Embryonic facial prominence (tissue), 1 donor: Measurements from ENCODE around the gene P2RX1.

ENCODE experiments used
- DNase-seq: peaks from one replicate; pipeline ENCODE4 v3.0.0-alpha.2; 2016; ENCODE audit errors: extremely low spot score

The P2RX1 gene

GRCh38 chr17:3905017-3905520 lies 11.2 kb downstream of the P2RX1 start:
- DNase-seq, result no peak

GRCh38 chr17:3904501-3904900 lies 11.8 kb downstream of the P2RX1 start:
- no peak for DNase-seq

GRCh38 chr17:3903881-3904290 lies 12.4 kb downstream of the P2RX1 start:
- no peak for DNase-seq

GRCh38 chr17:3903051-3903825 lies 13.0 kb downstream of the P2RX1 start:
- DNase-seq, result no peak

- no peak for DNase-seq
Measured at GRCh38 chr17:3900646-3901045, 15.6 kb downstream of the P2RX1 start.

- no peak for DNase-seq
Measured at GRCh38 chr17:3897731-3898130, 18.5 kb downstream of the P2RX1 start.

- no peak for DNase-seq
Measured at GRCh38 chr17:3896968-3897235, 19.4 kb downstream of the P2RX1 start.

- no peak for DNase-seq
Measured at GRCh38 chr17:3896108-3896967, 19.9 kb downstream of the P2RX1 start.

- no peak for DNase-seq
Measured at GRCh38 chr17:3895354-3895753, 20.9 kb downstream of the P2RX1 start.

- DNase-seq, result no peak
Measured at GRCh38 chr17:3894911-3895343, 21.3 kb downstream of the P2RX1 start.

- DNase-seq, result no peak
Measured at GRCh38 chr17:3894188-3894587, 22.1 kb downstream of the P2RX1 start.

- no peak for DNase-seq
Measured at GRCh38 chr17:3893720-3894116, 22.5 kb downstream of the P2RX1 start.

- DNase-seq, result no peak
Measured at GRCh38 chr17:3893003-3893719, 23.1 kb downstream of the P2RX1 start, which contains the start of gene CAMKK1. TSS of gene CAMKK1 (minus strand) at chr17:3893053. CDS start at chr17:3885687, 7,366 bp downstream.

GRCh38 chr17:3892095-3892998 lies 23.9 kb downstream of the P2RX1 start:
- no peak for DNase-seq

- DNase-seq, result no peak
Measured at GRCh38 chr17:3891626-3892094, 24.6 kb downstream of the P2RX1 start.

- DNase-seq, result no peak
Measured at GRCh38 chr17:3890878-3891219, 25.4 kb downstream of the P2RX1 start.

GRCh38 chr17:3890082-3890877 lies 26.0 kb downstream of the P2RX1 start:
- no peak for DNase-seq

GRCh38 chr17:3889325-3890012 lies 26.8 kb downstream of the P2RX1 start:
- no peak for DNase-seq

GRCh38 chr17:3888343-3889171 lies 27.7 kb downstream of the P2RX1 start:
- DNase-seq, result peak; percentile 29
